ENCODE data around the gene TSPO2. TPM values are rescaled to one million over a fixed set of nuclear protein-coding genes. Genes with fewer than 3 reads are reported as not detected.
A peak's percentile ranks its signal among the peaks of the same experiment; 100 is the strongest.

TSPO2 gene
- total and polyA plus RNA-seq, 9 of the 15 experiments (the other 6 are each of a cell fraction or from before 2014, with no cell fraction given): not detected

DNA sequence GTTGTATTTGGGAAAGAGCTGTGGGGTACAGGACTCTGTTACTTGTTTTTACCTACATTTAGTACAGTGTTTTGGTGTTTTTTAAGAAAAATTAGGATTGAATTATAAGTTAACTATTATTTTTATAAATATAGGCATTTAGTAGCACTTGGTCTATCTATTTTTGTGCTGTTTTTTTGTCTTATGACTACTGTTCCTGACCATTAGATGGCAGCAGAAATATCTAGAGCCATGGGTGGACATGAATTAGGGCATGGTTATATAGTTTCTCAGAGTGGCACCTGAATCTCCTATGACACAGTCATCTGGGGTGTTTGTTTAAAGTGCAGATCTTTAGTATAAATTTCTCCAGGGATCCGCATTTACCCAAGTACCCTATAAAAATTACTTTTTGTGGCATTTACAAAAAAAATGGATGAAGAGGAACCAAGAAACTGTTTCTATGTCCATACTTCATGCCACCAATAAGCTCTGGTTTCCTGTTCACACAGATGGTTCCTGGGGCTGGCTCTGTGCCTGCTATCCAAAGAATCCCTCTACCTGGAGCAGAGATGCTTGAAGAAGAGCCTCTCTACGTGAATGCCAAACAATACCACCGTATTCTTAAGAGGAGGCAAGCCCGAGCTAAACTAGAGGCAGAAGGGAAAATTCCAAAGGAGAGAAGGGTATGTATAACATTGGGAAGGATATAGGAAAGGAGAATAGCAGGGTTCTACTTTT lies 50.3 kb downstream of the TSPO2 start:
- ATAC-seq: peak; percentile 73
- 93% methylated on average over 4 of the region's 4 CpGs for WGBS (ENCODE audit: insufficient coverage, low coverage, missing lambda C conversion rate)
- H3K4me2 ChIP-seq (ENCODE audit: insufficient read depth, low read length): no peak overlapping the region

More for the DNA sequence above, 50.3 kb downstream of the TSPO2 start:
- H2AFZ ChIP-seq (ENCODE audit: low read depth, low read length): no peak overlapping the region
- intact Hi-C loops (cut with micrococcal nuclease) (loop anchor here (1.0 to 5.0 kb wide), 2 partner anchors 90 to 226 kb away; no protein-coding TSS in a partner anchor), in situ Hi-C loops (cut with MboI) (no loop called here)
- H3K79me2 ChIP-seq (ENCODE audit: control insufficient read depth, insufficient read depth, low read length): no peaks in the 10 kb centered on the region
- 0 out of 2 replicates have a peak, but pooled peaks have one; percentile 5 for TF ChIP-seq SMC3 (conservative IDR thresholded peaks at IDR 0.05; ENCODE audit: insufficient read depth, low read depth, low read length)
- TF ChIP-seq CREB1 (IDR thresholded peaks at IDR 0.05): no peak
- TF ChIP-seq CREB1 (CRISPR knock-in tag; IDR thresholded peaks at IDR 0.05): no peak
- no peak for TF ChIP-seq RFX1 (IDR thresholded peaks at IDR 0.05)
- peak; percentile 44 to 49; a peak in 3 of 4 replicates for TF ChIP-seq RAD21 (CRISPR knock-in tag; conservative IDR thresholded peaks at IDR 0.05 in 1 of 2, IDR thresholded peaks at IDR 0.05 in 1 of 2)
- TF ChIP-seq, protein P1, sequence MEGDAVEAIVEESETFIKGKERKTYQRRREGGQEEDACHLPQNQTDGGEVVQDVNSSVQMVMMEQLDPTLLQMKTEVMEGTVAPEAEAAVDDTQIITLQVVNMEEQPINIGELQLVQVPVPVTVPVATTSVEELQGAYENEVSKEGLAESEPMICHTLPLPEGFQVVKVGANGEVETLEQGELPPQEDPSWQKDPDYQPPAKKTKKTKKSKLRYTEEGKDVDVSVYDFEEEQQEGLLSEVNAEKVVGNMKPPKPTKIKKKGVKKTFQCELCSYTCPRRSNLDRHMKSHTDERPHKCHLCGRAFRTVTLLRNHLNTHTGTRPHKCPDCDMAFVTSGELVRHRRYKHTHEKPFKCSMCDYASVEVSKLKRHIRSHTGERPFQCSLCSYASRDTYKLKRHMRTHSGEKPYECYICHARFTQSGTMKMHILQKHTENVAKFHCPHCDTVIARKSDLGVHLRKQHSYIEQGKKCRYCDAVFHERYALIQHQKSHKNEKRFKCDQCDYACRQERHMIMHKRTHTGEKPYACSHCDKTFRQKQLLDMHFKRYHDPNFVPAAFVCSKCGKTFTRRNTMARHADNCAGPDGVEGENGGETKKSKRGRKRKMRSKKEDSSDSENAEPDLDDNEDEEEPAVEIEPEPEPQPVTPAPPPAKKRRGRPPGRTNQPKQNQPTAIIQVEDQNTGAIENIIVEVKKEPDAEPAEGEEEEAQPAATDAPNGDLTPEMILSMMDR (IDR thresholded peaks at IDR 0.05 in 2 of 3, conservative IDR thresholded peaks at IDR 0.05 in 1 of 3; ENCODE audit: insufficient read depth in 2 of 3, low read depth in 1 of 3, low read length in 3 of 3): peak; percentile 4 to 48 (median 32); a peak in 2 of 6 replicates
- no peak for TF ChIP-seq NCOA2 (IDR thresholded peaks at IDR 0.05; ENCODE audit: partially characterized antibody in 2 of 2)
- no peak for TF ChIP-seq RBM25 (IDR thresholded peaks at IDR 0.05; ENCODE audit: low read depth, low read length, severe bottlenecking)
- ChIA-PET POLR2A (interaction anchor here (1.0 to 1.8 kb wide), 2 partner anchors 11 to 18 kb away, joined by 4 to 5 read pairs; no protein-coding TSS in a partner anchor), CTCF (ENCODE audit: low intra/inter-chr PET ratio) (no interaction called here)
- FAIRE-seq (peak; percentile 56), DNase-seq (ENCODE audit: extremely low read depth in 1 of 4, low spot score in 3 of 4) (peak in 3 of 4 experiments; percentile 20 to 27 (median 23))
- BruUV-seq (replicated peaks): no TSS peak
- H3K27ac ChIP-seq (ENCODE audit: extremely low read depth, low read depth, low read length): no peak overlapping the region
- H3K9me3 ChIP-seq (replicated peaks; ENCODE audit: control insufficient read depth, insufficient read depth, low read depth, low read length): no peaks in the 10 kb centered on the region
- H4K20me1 ChIP-seq (replicated peaks; ENCODE audit: control insufficient read depth, insufficient read depth, low read length): no peaks in the 10 kb centered on the region
- no peaks in the 10 kb centered on the region for H3K27me3 ChIP-seq (ENCODE audit: control insufficient read depth in 2 of 2, insufficient read depth in 2 of 2, low read length in 2 of 2)
- no peaks in the 10 kb centered on the region for H3K9me1 ChIP-seq (ENCODE audit: control insufficient read depth, insufficient read depth, low read length)
- H3K36me3 ChIP-seq (ENCODE audit: control insufficient read depth, insufficient read depth, low read length): peaks cover 90% of the 10 kb centered on the region
- no peak overlapping the region for H3K4me3 ChIP-seq
- H3K4me1 ChIP-seq (replicated peaks in 1 of 2; ENCODE audit: control insufficient read depth in 2 of 2, insufficient read depth in 2 of 2, low read length in 2 of 2): no peaks in the 10 kb centered on the region
- no peak overlapping the region for H3K9ac ChIP-seq (ENCODE audit: insufficient read depth in 1 of 2, low read depth in 2 of 2, low read length in 2 of 2)

Data from K562 (cell line).